Ectodermal cell (in vitro differentiated cells): ENCODE data around the gene SHC2.

Experiments used
- H3K27ac ChIP-seq: 2 replicates; pipeline ENCODE4 v1.7.0; 2013; ENCODE audit warnings: mild to moderate bottlenecking, low read depth, low read length; ENCODE audit not compliant: insufficient read depth, poor library complexity, severe bottlenecking
- H3K27me3 ChIP-seq: 2 replicates; pipeline ENCODE4 v1.7.0; 2013; ENCODE audit warnings: mild to moderate bottlenecking, low read length; ENCODE audit not compliant: insufficient read depth, control insufficient read depth, poor library complexity, severe bottlenecking
- H3K36me3 ChIP-seq: one replicate; pipeline ENCODE4 v1.7.0; 2013; ENCODE audit warnings: low read length; ENCODE audit not compliant: control insufficient read depth, insufficient read depth
- H3K4me1 ChIP-seq: one replicate; pipeline ENCODE4 v1.7.0; 2013; ENCODE audit warnings: low read length; ENCODE audit not compliant: control insufficient read depth, insufficient read depth
- H3K4me3 ChIP-seq: 2 replicates; pipeline ENCODE4 v1.7.0; 2013; ENCODE audit warnings: low read depth, low read length, control low read depth; ENCODE audit not compliant: insufficient read depth
- H3K9me3 ChIP-seq: 2 replicates; pipeline ENCODE4 v1.7.0; 2013; ENCODE audit warnings: mild to moderate bottlenecking, low read length, moderate library complexity; ENCODE audit not compliant: control insufficient read depth
- WGBS, 2 experiments: methylation state at CpG; one replicate each; pipeline ENCODE4 v1.1.7; 2013; ENCODE audit warnings: missing lambda C conversion rate in 2 of 2; 5-methylcytosine and 5-hydroxymethylcytosine counted together

SHC2 gene

DNA sequence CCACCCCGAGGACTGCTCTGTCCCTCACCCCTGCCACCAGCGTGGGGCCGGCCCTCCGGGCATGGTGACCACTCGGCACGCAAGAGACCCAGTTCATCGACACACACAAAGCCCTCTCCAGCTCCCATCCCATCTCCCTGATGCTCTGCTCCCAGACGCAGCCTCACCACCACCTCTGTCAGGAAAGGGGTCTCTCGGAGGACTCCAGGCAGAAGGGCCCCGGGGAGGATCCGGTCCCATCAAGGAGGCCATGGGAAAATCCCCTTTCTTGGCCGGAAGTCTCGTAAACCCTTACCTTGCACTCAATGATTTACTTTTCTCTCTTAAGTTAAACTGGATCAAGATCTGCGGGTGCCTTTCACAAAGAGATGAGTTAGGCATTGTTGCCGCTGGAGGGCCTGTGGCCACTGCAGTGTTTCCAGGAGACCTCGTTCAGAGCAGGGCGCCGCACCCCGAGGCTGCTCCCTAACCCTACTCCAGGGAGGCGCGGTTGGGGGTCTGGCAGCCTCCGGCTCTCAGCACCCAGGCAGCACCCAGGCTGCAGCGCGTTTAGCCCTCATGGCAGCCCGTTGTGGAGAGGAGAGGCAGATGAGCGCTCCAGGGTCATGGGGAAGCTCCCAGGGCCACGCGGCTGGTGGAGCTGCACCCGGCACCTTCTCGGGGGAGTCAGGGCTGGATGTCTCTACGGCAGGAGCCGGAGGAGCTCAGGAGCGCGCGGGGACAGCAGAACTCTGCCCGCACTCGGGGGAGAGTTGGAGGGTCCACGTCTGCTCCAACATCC lies 82.8 kb downstream of the SHC2 start:
- no peaks in the 10 kb centered on the region for H3K27me3 ChIP-seq
- H3K4me1 ChIP-seq: no peaks in the 10 kb centered on the region
- WGBS, 2 experiments: 87 to 88% methylated on average over 38 of the region's 38 CpGs
- no peak overlapping the region for H3K4me3 ChIP-seq
- H3K27ac ChIP-seq: no peak overlapping the region
- no peaks in the 10 kb centered on the region for H3K36me3 ChIP-seq
- no peaks in the 10 kb centered on the region for H3K9me3 ChIP-seq

DNA sequence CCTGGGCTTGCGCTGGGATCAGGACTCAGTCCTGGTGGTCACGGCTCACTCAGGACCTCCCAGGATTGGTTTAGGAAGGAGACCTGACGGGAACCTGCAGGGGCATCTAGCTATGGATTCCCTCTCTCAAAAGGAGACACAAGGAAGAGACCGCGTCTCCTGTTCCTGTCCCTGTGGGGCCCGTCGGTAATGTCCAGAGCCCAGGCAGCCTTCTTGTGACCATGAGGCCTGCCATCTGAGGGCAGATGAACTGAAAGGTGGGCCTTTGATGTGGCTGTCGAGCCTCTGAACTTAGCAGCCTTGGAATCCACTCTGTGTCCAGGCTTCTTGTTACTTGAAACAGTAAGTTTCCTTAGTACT lies 84.7 kb downstream of the SHC2 start:
- no peaks in the 10 kb centered on the region for H3K9me3 ChIP-seq
- no peak overlapping the region for H3K4me3 ChIP-seq

DNA sequence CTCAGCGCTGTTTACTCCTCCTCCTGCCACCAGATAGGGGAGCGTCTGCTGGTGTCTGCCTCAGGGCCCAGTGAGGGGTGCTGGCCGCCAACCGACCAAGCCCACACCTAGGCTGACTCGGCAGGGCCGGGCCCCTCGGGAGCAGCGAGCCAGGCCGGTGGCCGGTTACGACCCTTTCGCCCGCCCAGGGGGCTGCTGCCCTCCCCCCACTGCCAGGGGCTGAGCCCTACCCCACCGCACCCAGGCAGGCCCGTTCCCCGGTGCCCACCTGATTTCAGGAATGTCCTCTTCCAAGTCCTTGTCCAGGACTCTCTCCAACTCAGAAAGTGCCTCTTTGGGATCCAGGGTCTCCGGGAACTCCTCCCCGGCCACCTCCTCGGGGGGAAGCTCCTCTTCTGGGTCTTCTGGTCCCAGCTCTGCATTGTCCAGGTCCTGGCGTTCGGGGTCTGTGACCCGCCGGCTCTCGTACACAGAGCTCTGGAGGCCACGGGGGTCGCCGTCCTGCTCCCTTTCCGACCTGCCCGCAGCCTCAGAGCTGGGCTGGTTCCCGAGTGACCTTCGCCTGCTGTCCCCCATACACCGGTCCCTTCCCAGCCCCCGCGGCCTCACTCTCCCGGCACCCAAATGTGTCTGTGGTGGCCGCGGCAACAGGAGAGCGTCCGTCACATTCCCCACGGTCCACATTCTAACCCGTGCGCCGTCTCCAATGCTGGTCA lies 85.3 kb downstream of the SHC2 start:
- 91% methylated on average over 43 of the region's 43 CpGs for WGBS, 2 experiments

More for the DNA sequence above, 84.7 kb downstream of the SHC2 start:
- Histone ChIP-seq H3K36me3 (no peaks in the 10 kb centered on the region), H3K27me3 (no peaks in the 10 kb centered on the region), H3K27ac (no peak overlapping the region), H3K4me1 (no peaks in the 10 kb centered on the region)
- 89 to 91% methylated on average over 8 of the region's 8 CpGs for WGBS, 2 experiments

DNA sequence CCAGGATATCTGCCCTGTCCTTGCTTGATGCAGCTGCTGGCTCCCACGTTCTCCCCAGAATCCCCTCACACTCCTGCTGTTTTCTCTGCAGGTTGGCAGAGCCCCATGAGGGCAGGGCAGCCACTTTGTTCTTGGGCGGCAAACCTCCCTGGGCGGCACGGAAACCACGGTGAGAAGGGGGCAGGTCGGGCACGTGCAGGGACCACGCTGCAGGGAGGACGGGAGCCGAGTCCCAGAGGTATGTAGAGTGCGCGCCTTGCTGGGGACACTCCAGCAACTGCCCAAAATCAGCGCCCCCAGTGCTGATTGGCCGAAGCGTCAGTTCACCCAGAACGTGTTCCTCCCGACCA lies 86.0 kb downstream of the SHC2 start:
- Histone ChIP-seq H3K4me3 (no peak overlapping the region), H3K4me1 (no peaks in the 10 kb centered on the region), H3K36me3 (no peaks in the 10 kb centered on the region), H3K9me3 (no peaks in the 10 kb centered on the region), H3K27me3 (no peaks in the 10 kb centered on the region), H3K27ac (no peak overlapping the region)
- 87% methylated on average over 17 of the region's 17 CpGs for WGBS, 2 experiments

More for the DNA sequence above, 85.3 kb downstream of the SHC2 start:
- Histone ChIP-seq H3K27ac (no peak overlapping the region), H3K9me3 (no peaks in the 10 kb centered on the region), H3K4me3 (no peak overlapping the region), H3K27me3 (no peaks in the 10 kb centered on the region), H3K36me3 (no peaks in the 10 kb centered on the region), H3K4me1 (no peaks in the 10 kb centered on the region)

DNA sequence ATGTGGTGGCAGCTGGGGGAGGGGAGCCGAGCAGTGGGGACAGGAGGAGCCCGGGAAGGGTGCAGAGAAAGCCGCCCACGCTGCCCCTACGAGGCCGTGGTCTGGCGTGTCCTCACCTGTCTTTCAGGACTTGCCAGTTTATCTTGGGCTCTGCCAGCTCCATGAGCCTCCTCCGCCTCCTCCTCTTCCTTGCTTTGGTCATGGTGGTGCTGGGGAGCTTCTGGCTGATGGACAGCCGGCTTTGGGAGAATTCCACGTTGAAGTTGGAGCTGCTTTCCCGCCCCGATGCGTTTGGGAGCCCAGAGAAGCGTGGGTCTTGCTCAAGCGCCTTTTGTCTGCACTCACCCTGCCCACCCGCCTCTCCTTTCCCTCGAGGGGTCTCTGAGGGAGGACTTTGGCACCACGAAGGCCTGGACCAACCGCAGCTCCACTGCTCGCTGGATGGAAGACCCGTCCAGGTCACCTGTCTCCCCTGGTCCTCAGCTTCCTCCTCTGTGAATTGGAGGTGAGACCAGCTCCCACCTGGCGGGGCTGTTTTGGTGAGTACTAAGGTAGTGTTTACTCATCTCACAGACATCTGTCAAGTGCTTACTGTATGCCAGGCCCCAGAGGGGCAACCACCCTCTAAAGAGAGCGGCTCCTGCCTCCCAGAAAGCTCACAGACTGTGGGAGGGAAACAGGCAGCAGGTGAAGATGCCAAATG lies 86.5 kb downstream of the SHC2 start:
- 86 to 88% methylated on average over 23 of the region's 23 CpGs for WGBS, 2 experiments
- Histone ChIP-seq H3K4me1 (no peaks in the 10 kb centered on the region), H3K27ac (no peak overlapping the region), H3K27me3 (no peaks in the 10 kb centered on the region), H3K36me3 (no peaks in the 10 kb centered on the region), H3K9me3 (no peaks in the 10 kb centered on the region), H3K4me3 (no peak overlapping the region)

DNA sequence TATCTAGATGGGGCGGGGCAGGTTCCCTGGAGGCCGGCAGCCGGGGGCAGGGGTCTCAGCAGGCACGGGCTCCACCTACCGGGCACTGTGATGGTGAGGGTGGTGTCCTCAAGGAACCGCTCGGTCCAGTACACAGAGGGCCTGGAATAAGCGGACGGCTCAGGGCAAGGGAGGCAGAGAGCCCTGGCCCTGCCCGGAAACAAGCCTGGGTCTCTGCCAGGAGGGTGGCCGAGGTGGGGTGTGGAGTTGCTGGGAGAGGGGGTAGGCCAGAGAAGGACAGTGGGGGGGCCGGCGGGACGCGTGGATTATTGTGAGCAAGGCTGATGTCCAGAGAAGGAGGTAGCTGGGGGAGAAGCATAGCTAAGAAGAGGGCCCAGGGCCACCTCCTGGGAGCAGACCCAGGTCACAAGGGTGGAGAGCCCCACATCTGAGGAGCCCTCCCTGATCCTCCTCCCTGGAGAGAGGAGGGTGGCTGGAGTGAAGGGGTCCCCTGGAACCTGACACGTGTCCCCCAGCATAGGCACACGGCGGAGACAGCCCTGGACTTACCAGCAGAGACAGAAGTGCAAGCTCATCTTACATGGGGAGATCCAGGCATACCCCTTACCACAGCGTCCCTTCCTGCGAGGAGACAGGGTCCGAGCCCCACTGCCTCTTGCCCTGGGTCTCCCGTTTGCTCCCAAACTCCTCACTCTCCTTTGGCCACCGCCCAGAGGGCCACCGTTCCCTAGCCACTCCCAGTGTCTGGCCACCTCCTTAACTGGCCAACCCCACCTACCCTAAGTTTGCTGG lies 87.2 kb downstream of the SHC2 start:
- WGBS, 2 experiments: 88% methylated on average over 24 of the region's 24 CpGs
- H3K4me1 ChIP-seq: no peaks in the 10 kb centered on the region
- H3K27ac ChIP-seq: no peak overlapping the region
- H3K9me3 ChIP-seq: no peaks in the 10 kb centered on the region
- H3K27me3 ChIP-seq: no peaks in the 10 kb centered on the region
- H3K4me3 ChIP-seq: no peak overlapping the region
- H3K36me3 ChIP-seq: no peaks in the 10 kb centered on the region

DNA sequence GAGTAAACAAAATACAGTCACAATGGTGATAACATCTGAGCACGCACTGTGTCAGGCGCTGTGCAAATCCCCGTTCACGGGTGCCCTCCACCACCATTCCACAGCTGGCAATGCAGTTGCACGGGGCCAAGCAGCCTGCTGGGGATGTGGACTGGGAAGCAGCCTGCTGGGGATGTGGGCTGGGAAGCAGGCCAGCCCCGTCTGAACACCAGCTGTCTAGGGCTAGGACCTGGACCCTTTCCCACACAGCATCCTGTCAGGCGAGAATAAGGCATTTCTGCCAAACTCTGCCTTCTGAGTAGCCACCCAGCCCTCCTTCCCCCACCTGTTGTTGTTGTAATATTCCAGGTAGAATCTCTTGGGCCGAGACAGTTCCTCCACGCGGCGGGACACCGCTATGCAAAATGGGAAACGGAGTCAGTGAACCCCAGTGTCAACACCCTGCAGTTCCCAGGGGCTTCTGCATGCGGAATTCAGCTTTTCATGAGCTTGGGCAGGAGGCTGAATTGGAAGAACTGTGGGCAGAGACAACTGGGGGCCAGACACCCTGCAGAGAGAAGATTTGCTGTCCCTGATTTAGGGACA lies 88.4 kb downstream of the SHC2 start:
- Histone ChIP-seq H3K9me3 (no peaks in the 10 kb centered on the region), H3K4me3 (no peak overlapping the region), H3K27ac (no peak overlapping the region), H3K4me1 (no peaks in the 10 kb centered on the region), H3K36me3 (no peaks in the 10 kb centered on the region), H3K27me3 (no peaks in the 10 kb centered on the region)
- 87 to 88% methylated on average over 14 of the region's 14 CpGs for WGBS, 2 experiments

DNA sequence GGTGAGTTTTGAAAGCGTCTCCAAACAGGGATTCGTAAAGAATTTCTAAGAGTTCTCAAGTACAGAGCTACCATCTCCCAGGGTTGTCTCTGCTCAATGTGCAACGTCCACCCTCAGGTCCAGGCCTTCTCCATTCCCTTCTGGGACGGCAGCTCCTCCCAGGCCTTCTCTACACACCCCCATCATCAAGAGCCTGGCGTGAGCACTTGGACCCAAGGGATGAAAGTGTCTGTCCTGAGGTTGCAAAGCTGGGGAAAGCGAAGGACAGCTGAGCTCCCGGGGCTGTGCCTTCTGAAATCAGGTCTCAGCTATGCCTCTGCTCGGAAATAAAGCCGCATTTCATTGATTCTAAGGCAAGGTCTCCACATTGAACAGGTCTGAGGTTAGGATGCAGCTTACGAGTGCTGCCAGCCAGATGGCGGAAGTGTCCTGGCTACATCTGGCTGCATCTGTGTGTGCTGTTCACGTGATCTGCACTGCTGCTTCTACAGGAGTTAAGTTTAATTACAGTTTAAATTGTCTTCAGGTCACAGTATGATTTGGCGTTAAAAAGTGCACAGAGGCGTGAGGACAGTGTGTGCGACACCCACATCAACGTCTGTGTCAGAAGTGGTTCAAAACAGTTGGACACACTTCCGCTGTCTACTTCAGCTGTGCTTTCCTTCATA lies 89.2 kb downstream of the SHC2 start:
- Histone ChIP-seq H3K27me3 (peaks cover 4% of the 10 kb centered on the region), H3K9me3 (no peaks in the 10 kb centered on the region), H3K4me1 (no peaks in the 10 kb centered on the region), H3K4me3 (no peak overlapping the region), H3K36me3 (no peaks in the 10 kb centered on the region), H3K27ac (no peak overlapping the region)
- 86 to 87% methylated on average over 17 of the region's 17 CpGs for WGBS, 2 experiments

DNA sequence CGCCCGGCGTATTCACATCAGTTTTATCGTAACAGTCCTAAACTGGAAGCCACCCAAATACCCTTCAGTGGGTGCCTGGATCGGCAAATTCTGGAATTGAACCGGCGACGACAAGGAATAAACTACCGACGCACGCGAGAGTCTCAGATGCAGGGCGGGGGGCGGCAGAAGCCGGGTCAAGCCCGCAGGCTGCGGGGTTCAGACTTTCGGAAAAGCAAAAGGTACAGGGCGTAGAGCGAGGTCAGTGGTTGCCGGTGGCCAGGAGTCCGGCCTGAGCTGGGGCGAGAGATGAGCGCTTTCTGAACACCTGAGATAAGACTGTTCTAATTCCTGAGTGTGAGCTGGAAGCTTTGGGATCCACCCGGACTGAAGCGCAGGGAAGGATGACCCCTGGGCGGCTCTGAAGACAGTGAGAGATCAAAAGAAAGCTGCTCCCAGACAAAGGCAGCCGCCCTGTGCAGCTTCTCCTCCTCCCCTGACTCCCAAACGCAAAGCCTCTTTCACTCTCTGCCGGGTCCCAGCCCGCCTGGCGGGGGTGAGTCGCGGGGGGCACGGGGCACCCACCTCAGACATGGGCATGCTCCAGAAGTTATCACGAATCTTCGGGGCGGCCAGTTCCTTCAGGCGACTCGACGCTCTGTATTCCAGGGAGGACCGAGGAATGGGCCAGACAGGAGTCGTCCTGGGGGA lies 90.0 kb downstream of the SHC2 start:
- H3K4me1 ChIP-seq: no peaks in the 10 kb centered on the region
- H3K36me3 ChIP-seq: no peaks in the 10 kb centered on the region
- WGBS, 2 experiments: 92 to 93% methylated on average over 43 of the region's 43 CpGs
- H3K27ac ChIP-seq: no peak overlapping the region
- H3K27me3 ChIP-seq: peaks cover 4% of the 10 kb centered on the region
- no peaks in the 10 kb centered on the region for H3K9me3 ChIP-seq
- no peak overlapping the region for H3K4me3 ChIP-seq
